Mammary epithelial cell (primary cell): Measurements from ENCODE around the gene IFFO2.

ENCODE experiments used
- CTCF ChIP-seq, 2 donors: IDR thresholded peaks in 1 of 2; conservative IDR thresholded peaks in 1 of 2; 2 replicates each; pipeline ENCODE4 v1.5.1; 2011 to 2012; ENCODE audit warnings: inconsistent platforms in 2 of 2, low read length in 2 of 2, mild to moderate bottlenecking in 2 of 2, control low read depth in 1 of 2, low read depth in 1 of 2; ENCODE audit not compliant: insufficient read depth in 1 of 2; ENCODE audit errors: extremely low read depth in 1 of 2
- EZH2 ChIP-seq: IDR thresholded peaks from 2 replicates; pipeline ENCODE4 v1.6.1; 2012; ENCODE audit warnings: low read length, inconsistent platforms, borderline replicate concordance

- TF ChIP-seq CTCF (conservative IDR thresholded peaks at IDR 0.05 in 1 of 2, IDR thresholded peaks at IDR 0.05 in 1 of 2; ENCODE audit: extremely low read depth in 1 of 2, insufficient read depth in 1 of 2, low read depth in 1 of 2, low read length in 2 of 2), result no peak
- TF ChIP-seq EZH2, result no peak
Measured at GRCh38 chr1:18963968-18964367, 7.5 kb upstream of the IFFO2 start.
